ENCODE results near the gene PALLD. TPM values are rescaled to one million over a fixed set of nuclear protein-coding genes. Genes with fewer than 3 reads are reported as not detected.

PALLD gene
- total RNA-seq, 2 experiments from 2014 or later: 0.49 to 0.78 TPM

GRCh38 chr4:168569931-168570276 lies 73.1 kb downstream of the PALLD start:
- ChIA-PET POLR2A (no interaction called here), CTCF (no interaction called here)
- Histone ChIP-seq H3K9me3 (ENCODE audit: control insufficient read depth in 1 of 2, insufficient read depth in 1 of 2, low read length in 2 of 2) (no peaks in the 10 kb centered on the region), H3K4me1 (ENCODE audit: insufficient read depth, low read length) (no peaks in the 10 kb centered on the region), H3K4me3 (ENCODE audit: low read length) (no peak overlapping the region), H3K36me3 (ENCODE audit: insufficient read depth, low read length) (no peaks in the 10 kb centered on the region), H3K27me3 (ENCODE audit: control insufficient read depth in 1 of 2, insufficient read depth in 2 of 2, low read length in 2 of 2) (no peaks in the 10 kb centered on the region), H3K27ac (ENCODE audit: low read depth in 1 of 2, low read length in 2 of 2) (no peak overlapping the region)
- no peak for ATAC-seq (ENCODE audit: poor library complexity)
- Mint-ChIP-seq H3K9me3 (no peaks in the 10 kb centered on the region), H3K36me3 (ENCODE audit: low read depth) (no peaks in the 10 kb centered on the region), H3K4me1 (ENCODE audit: low read depth) (no peaks in the 10 kb centered on the region), H3K27me3 (no peaks in the 10 kb centered on the region), H3K27ac (no peak overlapping the region), H3K4me3 (no peak overlapping the region)
- intact Hi-C loops (cut with DNase I, micrococcal nuclease): no loop called here
- DNase-seq: no peak
- TF ChIP-seq CTCF (IDR thresholded peaks at IDR 0.05): no peak

- intact Hi-C loops (cut with DNase I, micrococcal nuclease): no loop called here
- DNase-seq (no peak), ATAC-seq (ENCODE audit: poor library complexity) (no peak)
- H3K4me3 Mint-ChIP-seq: no peak overlapping the region
- H3K27ac Mint-ChIP-seq: no peak overlapping the region
- no peaks in the 10 kb centered on the region for H3K4me1 Mint-ChIP-seq (ENCODE audit: low read depth)
- no peak overlapping the region for H3K27ac ChIP-seq (ENCODE audit: low read depth in 1 of 2, low read length in 2 of 2)
- ChIA-PET CTCF (no interaction called here), POLR2A (interaction anchor here (0.6 kb wide), 1 partner anchor 517 kb away, joined by 3 read pairs; no protein-coding TSS in a partner anchor)
- H3K27me3 Mint-ChIP-seq: no peaks in the 10 kb centered on the region
- no peaks in the 10 kb centered on the region for H3K36me3 ChIP-seq (ENCODE audit: insufficient read depth, low read length)
- H3K4me3 ChIP-seq (ENCODE audit: low read length): no peak overlapping the region
- H3K4me1 ChIP-seq (ENCODE audit: insufficient read depth, low read length): no peaks in the 10 kb centered on the region
- H3K27me3 ChIP-seq (ENCODE audit: control insufficient read depth in 1 of 2, insufficient read depth in 2 of 2, low read length in 2 of 2): no peaks in the 10 kb centered on the region
- no peak for TF ChIP-seq CTCF (IDR thresholded peaks at IDR 0.05)
- H3K9me3 ChIP-seq (ENCODE audit: control insufficient read depth in 1 of 2, insufficient read depth in 1 of 2, low read length in 2 of 2): no peaks in the 10 kb centered on the region
- H3K36me3 Mint-ChIP-seq (ENCODE audit: low read depth): no peaks in the 10 kb centered on the region
- no peaks in the 10 kb centered on the region for H3K9me3 Mint-ChIP-seq
Observed at GRCh38 chr4:168570466-168570865, 73.6 kb downstream of the PALLD start.

- Histone ChIP-seq H3K9me3 (ENCODE audit: control insufficient read depth in 1 of 2, insufficient read depth in 1 of 2, low read length in 2 of 2) (no peaks in the 10 kb centered on the region), H3K27ac (ENCODE audit: low read depth in 1 of 2, low read length in 2 of 2) (no peak overlapping the region), H3K27me3 (ENCODE audit: control insufficient read depth in 1 of 2, insufficient read depth in 2 of 2, low read length in 2 of 2) (no peaks in the 10 kb centered on the region), H3K4me3 (ENCODE audit: low read length) (no peak overlapping the region), H3K4me1 (ENCODE audit: insufficient read depth, low read length) (no peaks in the 10 kb centered on the region), H3K36me3 (ENCODE audit: insufficient read depth, low read length) (no peaks in the 10 kb centered on the region)
- Mint-ChIP-seq H3K36me3 (ENCODE audit: low read depth) (no peaks in the 10 kb centered on the region), H3K27me3 (no peaks in the 10 kb centered on the region), H3K9me3 (no peaks in the 10 kb centered on the region), H3K4me3 (no peak overlapping the region), H3K27ac (no peak overlapping the region), H3K4me1 (ENCODE audit: low read depth) (no peaks in the 10 kb centered on the region)
- no peak for ATAC-seq (ENCODE audit: poor library complexity)
- intact Hi-C loops (cut with DNase I, micrococcal nuclease): no loop called here
- ChIA-PET POLR2A (no interaction called here), CTCF (no interaction called here)
- TF ChIP-seq CTCF (IDR thresholded peaks at IDR 0.05): no peak
- DNase-seq: no peak
Observed at GRCh38 chr4:168572002-168572401, 75.2 kb downstream of the PALLD start.
